Mucosa of rectum (tissue), 2 donors: ENCODE measurements around the gene PTPMT1.
"Not testable (repeated sequence)": the region's sequence is repeated elsewhere in the genome, so short reads cannot be mapped to it uniquely, and the experiment has no call there.

Experiments
- H3K27ac ChIP-seq, 2 donors: one replicate each; pipeline ENCODE4 v1.7.0; 2013; ENCODE audit warnings: inconsistent platforms in 2 of 2, low read depth in 2 of 2, low read length in 2 of 2
- H3K27me3 ChIP-seq, 2 donors: one replicate each; pipeline ENCODE4 v1.7.0; 2013; ENCODE audit warnings: low read length in 2 of 2; ENCODE audit not compliant: control insufficient read depth in 2 of 2, insufficient read depth in 2 of 2
- H3K36me3 ChIP-seq, 2 donors: one replicate each; pipeline ENCODE4 v1.7.0; 2013; ENCODE audit warnings: low read length in 2 of 2; ENCODE audit not compliant: control insufficient read depth in 2 of 2, insufficient read depth in 2 of 2
- H3K4me1 ChIP-seq, 2 donors: one replicate each; pipeline ENCODE4 v1.7.0; 2013; ENCODE audit warnings: low read length in 2 of 2, mild to moderate bottlenecking in 1 of 2; ENCODE audit not compliant: control insufficient read depth in 2 of 2, insufficient read depth in 2 of 2
- H3K4me3 ChIP-seq, 2 donors: one replicate each; pipeline ENCODE4 v1.7.0; 2013; ENCODE audit warnings: low read length in 2 of 2
- H3K9ac ChIP-seq, 2 donors: one replicate each; pipeline ENCODE4 v1.7.0; 2013; ENCODE audit warnings: low read length in 2 of 2, low read depth in 1 of 2, mild to moderate bottlenecking in 1 of 2
- H3K9me3 ChIP-seq, 2 donors: one replicate each; pipeline ENCODE4 v1.7.0; 2013; ENCODE audit warnings: low read length in 2 of 2; ENCODE audit not compliant: control insufficient read depth in 2 of 2
- donor health status: healthy.
- donor health status: Normal muscosa, but diverticular disease.

The PTPMT1 gene

DNA sequence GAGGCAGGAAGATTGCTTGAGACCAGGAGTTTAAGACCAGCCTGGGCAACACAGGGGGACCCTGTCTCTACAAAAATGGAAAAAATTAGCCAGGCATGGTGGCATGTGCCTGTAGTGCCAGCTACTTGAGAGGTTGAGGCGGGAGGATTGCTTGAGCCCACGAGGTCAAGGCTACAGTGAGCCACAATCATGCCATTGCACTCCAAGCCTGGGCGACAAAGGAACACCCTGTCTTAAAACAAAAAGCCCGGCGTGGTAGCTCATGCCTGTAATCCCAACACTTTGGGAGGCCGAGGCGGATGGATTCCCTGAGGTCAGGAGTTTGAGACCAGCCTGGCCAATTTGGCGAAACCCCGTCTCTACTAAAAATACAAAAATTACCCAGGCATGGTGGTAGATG, 34.7 kb upstream of the PTPMT1 start:
- not testable (repeated sequence) for H3K4me3 ChIP-seq, H3K9me3 ChIP-seq, H3K36me3 ChIP-seq, H3K4me1 ChIP-seq, H3K9ac ChIP-seq, H3K27me3 ChIP-seq, H3K27ac ChIP-seq

- peaks cover 0 to 4% of the 10 kb centered on the region in 2 donors for H3K4me1 ChIP-seq
- peaks cover 0 to 5% of the 10 kb centered on the region in 2 donors for H3K36me3 ChIP-seq
- H3K9me3 ChIP-seq, result no peaks in the 10 kb centered on the region
- no peak overlapping the region for H3K27ac ChIP-seq
- H3K27me3 ChIP-seq, result no peaks in the 10 kb centered on the region
- H3K4me3 ChIP-seq, result no peak overlapping the region
- no peak overlapping the region for H3K9ac ChIP-seq
Measured at GRCh38 chr11:47531666-47532065, 33.7 kb upstream of the PTPMT1 start.

DNA sequence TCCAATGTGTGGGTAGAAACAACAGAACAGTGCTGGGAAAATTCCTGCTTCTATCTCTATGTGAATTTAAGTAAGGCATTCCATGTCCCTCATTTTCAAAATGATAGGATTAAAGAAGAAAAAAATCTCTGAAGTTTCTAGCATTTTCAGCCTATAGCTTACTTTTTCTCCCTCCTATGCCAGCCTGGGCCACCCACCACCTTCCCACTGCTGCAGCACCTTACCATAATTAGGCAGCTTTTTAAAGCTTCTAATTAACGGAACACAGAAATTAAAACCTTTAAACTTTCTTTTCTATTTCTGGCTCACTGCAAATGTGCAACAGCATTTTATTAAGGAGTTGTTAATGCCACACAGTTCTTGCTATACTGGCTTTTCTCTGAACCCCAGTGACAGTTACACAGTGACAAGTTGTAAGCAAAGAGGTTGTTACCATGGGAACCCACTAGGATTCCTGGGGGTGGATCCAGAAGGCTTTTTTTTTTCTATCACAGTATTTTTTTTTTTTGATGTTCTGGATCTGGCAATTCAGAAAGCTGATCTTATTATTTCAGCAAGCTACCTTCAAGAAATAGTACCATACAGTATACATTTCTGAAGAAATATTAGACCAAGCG, 32.7 kb upstream of the PTPMT1 start:
- no peak overlapping the region for H3K27ac ChIP-seq
- H3K9ac ChIP-seq, result no peak overlapping the region
- no peak overlapping the region for H3K4me3 ChIP-seq
- no peaks in the 10 kb centered on the region for H3K27me3 ChIP-seq
- peaks cover 0 to 4% of the 10 kb centered on the region in 2 donors for H3K4me1 ChIP-seq
- no peaks in the 10 kb centered on the region for H3K9me3 ChIP-seq
- peaks cover 0 to 5% of the 10 kb centered on the region in 2 donors for H3K36me3 ChIP-seq

DNA sequence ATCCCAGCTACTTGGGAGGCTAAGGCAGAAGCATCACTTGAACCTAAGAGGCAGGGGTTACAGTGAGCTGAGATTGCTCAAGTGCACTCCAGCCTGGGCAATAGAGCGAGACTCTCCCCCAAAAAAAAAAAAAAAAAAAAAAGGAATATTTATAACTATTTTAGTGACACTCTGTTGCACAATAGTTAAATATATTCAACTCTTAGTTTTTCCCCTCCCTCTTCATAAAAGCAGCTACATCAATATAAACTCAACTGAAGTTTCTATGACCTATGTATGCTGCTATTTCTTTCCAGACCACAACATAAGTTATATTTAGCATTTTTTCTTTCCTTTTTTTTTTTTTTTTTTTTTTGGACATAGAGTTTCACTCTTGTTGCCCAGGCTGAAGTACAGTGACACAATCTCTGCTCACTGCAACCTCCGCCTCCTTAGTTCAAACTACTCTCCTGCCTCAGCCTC, 31.7 kb upstream of the PTPMT1 start:
- Histone ChIP-seq H3K27me3 (no peaks in the 10 kb centered on the region), H3K9ac (no peak overlapping the region), H3K4me3 (no peak overlapping the region), H3K36me3 (peaks cover 0 to 5% of the 10 kb centered on the region in 2 donors), H3K4me1 (peaks cover 0 to 4% of the 10 kb centered on the region in 2 donors), H3K9me3 (no peaks in the 10 kb centered on the region), H3K27ac (no peak overlapping the region)

- Histone ChIP-seq H3K4me3 (no peak overlapping the region), H3K9ac (no peak overlapping the region), H3K4me1 (peaks cover 6 to 8% of the 10 kb centered on the region in 2 donors), H3K27me3 (no peaks in the 10 kb centered on the region), H3K27ac (no peak overlapping the region), H3K9me3 (no peaks in the 10 kb centered on the region), H3K36me3 (peaks cover 0 to 5% of the 10 kb centered on the region in 2 donors)
Measured at GRCh38 chr11:47534704-47535251, 30.6 kb upstream of the PTPMT1 start.

GRCh38 chr11:47536915-47537314, 28.5 kb upstream of the PTPMT1 start:
- peaks cover 0 to 1% of the 10 kb centered on the region in 2 donors for H3K36me3 ChIP-seq
- H3K27ac ChIP-seq, result no peak overlapping the region
- H3K9me3 ChIP-seq, result no peaks in the 10 kb centered on the region
- no peak overlapping the region for H3K9ac ChIP-seq
- no peak overlapping the region for H3K4me3 ChIP-seq
- H3K4me1 ChIP-seq, result peaks cover 12 to 13% of the 10 kb centered on the region in 2 donors
- no peaks in the 10 kb centered on the region for H3K27me3 ChIP-seq

- H3K27me3 ChIP-seq, result no peaks in the 10 kb centered on the region
- no peak overlapping the region for H3K9ac ChIP-seq
- no peaks in the 10 kb centered on the region for H3K36me3 ChIP-seq
- H3K9me3 ChIP-seq, result no peaks in the 10 kb centered on the region
- peaks cover 9 to 13% of the 10 kb centered on the region in 2 donors for H3K4me1 ChIP-seq
- no peak overlapping the region for H3K27ac ChIP-seq
- H3K4me3 ChIP-seq, result no peak overlapping the region
Measured at GRCh38 chr11:47538741-47539565, 26.4 kb upstream of the PTPMT1 start.

- H3K4me3 ChIP-seq, result no peak overlapping the region
- H3K9ac ChIP-seq, result no peak overlapping the region
- H3K4me1 ChIP-seq, result peaks cover 9 to 13% of the 10 kb centered on the region in 2 donors
- no peaks in the 10 kb centered on the region for H3K9me3 ChIP-seq
- no peak overlapping the region for H3K27ac ChIP-seq
- H3K36me3 ChIP-seq, result no peaks in the 10 kb centered on the region
- no peaks in the 10 kb centered on the region for H3K27me3 ChIP-seq
Measured at GRCh38 chr11:47539681-47540039, 25.7 kb upstream of the PTPMT1 start.

- H3K27ac ChIP-seq, result no peak overlapping the region
- peaks cover 9 to 13% of the 10 kb centered on the region in 2 donors for H3K4me1 ChIP-seq
Measured at GRCh38 chr11:47541070-47541469, 24.3 kb upstream of the PTPMT1 start.

DNA sequence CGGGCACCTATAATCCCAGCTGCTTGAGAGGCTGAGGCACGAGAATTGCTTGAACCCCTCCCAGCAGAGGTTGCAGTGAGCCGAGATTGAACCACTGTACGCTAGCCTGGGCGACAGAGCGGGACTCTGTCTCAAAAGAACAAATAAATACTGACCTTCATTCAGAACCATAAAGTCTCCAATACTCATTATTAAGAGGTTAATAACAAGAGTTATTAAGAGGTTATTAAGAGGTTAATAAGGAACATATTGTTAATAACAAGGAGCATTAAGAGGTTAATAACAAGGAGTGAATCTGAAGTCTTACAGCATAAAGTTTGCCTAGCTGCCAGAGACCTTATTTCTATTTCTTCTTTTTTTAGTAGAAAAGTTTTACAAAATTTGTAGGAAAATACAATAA, 20.1 kb upstream of the PTPMT1 start:
- Histone ChIP-seq H3K9me3 (no peaks in the 10 kb centered on the region), H3K9ac (no peak overlapping the region), H3K36me3 (no peaks in the 10 kb centered on the region), H3K27me3 (no peaks in the 10 kb centered on the region), H3K27ac (no peak overlapping the region), H3K4me3 (no peak overlapping the region), H3K4me1 (peaks cover 1 to 8% of the 10 kb centered on the region in 2 donors)

More at GRCh38 chr11:47541070-47541469, 24.3 kb upstream of the PTPMT1 start:
- no peak overlapping the region for H3K4me3 ChIP-seq
- no peaks in the 10 kb centered on the region for H3K27me3 ChIP-seq
- H3K36me3 ChIP-seq, result no peaks in the 10 kb centered on the region
- H3K9ac ChIP-seq, result no peak overlapping the region
- no peaks in the 10 kb centered on the region for H3K9me3 ChIP-seq
